ENCODE results near the gene MOB2.

MOB2 gene, protein sequence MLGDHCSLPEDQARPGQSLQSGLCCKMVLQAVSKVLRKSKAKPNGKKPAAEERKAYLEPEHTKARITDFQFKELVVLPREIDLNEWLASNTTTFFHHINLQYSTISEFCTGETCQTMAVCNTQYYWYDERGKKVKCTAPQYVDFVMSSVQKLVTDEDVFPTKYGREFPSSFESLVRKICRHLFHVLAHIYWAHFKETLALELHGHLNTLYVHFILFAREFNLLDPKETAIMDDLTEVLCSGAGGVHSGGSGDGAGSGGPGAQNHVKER

DNA sequence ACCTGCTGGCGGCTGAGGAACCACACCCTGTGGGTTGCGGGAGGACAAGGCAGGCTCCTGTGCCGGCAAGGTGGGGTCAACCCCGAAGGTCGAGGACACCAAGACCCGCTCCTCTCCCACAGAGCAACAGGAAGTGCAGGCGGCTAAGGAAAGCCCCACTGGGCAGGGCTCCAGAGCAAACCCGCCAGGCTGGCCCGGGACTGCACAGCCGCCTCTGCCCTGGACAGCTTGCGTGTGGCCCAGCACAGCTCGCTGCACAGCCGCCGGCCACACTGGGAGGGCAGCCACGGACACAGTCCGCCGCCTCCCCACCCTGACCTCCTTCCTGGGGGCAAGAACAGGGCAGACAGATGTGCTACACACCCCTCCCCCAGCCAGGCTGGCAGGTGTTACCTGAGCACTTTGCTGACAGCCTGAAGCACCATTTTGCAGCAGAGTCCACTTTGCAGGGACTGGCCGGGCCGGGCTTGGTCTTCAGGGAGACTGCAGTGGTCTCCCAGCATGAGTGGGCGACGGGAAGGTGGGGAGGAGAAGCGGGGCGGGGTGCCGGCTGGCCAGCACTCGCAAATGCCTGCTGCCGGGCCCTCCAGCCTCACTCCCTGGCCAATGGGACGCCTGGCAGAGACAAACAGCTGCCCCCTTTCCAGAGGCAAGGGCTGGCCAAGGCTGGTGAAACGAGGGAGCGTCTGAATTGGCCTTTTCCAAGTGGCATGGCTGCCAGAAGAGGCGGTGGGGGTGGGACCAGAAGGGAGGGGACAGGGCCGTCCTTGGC is at the start of gene MOB2:
TSS of gene MOB2 (minus strand) at position 726 of the 772 bp plus-strand sequence. CDS start at position 503, 223 bp downstream.
- no peak for DNase-seq (ENCODE audit: low read depth)
- H3K4me3 ChIP-seq (ENCODE audit: low read length) = no peak within 1 kb of the TSS

DNA sequence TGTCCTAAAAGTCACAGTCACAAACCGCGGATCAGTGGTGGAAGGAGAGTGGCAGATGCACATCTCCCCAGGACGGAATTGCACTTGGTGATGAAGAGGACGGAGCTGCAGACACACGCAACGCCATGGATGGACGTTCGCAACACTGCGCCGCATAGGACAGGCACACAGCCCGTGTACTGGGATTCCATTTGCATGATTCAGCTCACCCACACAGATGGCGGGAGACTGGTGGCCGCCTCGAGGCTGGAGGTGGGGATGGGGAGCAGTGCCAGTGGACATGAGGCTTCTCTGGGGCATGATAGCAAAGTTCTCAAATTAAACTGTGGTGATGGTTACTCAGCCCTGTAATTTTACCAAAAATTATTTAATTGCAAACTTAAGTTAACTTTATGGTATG is 48.1 kb upstream of the MOB2 start:
- DNase-seq (ENCODE audit: low read depth) = no peak
- TF ChIP-seq, protein P1, sequence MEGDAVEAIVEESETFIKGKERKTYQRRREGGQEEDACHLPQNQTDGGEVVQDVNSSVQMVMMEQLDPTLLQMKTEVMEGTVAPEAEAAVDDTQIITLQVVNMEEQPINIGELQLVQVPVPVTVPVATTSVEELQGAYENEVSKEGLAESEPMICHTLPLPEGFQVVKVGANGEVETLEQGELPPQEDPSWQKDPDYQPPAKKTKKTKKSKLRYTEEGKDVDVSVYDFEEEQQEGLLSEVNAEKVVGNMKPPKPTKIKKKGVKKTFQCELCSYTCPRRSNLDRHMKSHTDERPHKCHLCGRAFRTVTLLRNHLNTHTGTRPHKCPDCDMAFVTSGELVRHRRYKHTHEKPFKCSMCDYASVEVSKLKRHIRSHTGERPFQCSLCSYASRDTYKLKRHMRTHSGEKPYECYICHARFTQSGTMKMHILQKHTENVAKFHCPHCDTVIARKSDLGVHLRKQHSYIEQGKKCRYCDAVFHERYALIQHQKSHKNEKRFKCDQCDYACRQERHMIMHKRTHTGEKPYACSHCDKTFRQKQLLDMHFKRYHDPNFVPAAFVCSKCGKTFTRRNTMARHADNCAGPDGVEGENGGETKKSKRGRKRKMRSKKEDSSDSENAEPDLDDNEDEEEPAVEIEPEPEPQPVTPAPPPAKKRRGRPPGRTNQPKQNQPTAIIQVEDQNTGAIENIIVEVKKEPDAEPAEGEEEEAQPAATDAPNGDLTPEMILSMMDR (conservative IDR thresholded peaks at IDR 0.05; ENCODE audit: low read depth, low read length) = no peak
- no peak overlapping the region for H3K4me3 ChIP-seq (ENCODE audit: low read length)

More for the DNA sequence above, at the start of gene MOB2:
- TF ChIP-seq, protein P1 (conservative IDR thresholded peaks at IDR 0.05; ENCODE audit: low read depth, low read length) = no peak

DNA sequence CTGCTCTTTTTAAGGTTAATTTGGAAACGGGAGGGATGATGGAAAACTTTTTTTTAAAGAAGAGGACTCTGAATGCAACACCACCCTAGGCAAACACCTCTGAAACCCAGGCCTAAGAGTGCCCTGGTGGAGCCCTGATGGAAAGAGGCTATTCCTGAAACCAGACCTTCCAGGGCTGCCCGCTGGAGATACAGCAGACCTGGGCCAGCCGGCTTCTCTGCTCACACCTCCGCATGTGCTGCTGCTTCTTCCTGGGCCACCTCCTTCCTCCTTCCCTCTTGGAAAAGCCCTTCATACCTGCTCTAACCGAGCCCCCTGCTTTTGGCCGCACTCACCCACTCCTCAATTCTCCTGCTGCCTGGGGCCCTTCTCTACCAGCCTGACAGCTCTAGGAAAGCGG is 47.6 kb upstream of the MOB2 start:
- TF ChIP-seq, protein P1 (conservative IDR thresholded peaks at IDR 0.05; ENCODE audit: low read depth, low read length) = no peak
- no peak for DNase-seq (ENCODE audit: low read depth)
- no peak overlapping the region for H3K4me3 ChIP-seq (ENCODE audit: low read length)

DNA sequence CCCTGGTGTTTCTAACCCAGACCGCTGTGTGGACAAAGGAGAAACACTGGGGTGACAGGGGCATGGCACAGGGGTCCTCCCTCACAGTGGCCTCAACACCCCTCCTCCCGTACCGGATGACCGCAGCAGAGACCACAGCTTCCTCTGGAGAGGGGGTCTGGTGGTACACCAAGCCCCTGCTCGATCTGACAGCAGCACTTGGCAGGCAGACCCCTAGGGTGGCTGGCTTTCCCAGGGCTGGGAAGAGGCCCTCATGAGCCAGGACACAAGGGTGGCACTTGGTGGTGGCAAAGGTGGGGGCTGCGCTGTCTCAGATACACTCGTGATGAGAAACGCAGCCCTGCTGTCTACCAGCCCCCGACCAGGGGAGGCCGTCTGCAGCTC is 46.8 kb upstream of the MOB2 start:
- H3K4me3 ChIP-seq (ENCODE audit: low read length) = no peak overlapping the region
- DNase-seq (ENCODE audit: low read depth) = no peak
- TF ChIP-seq, protein P1 (conservative IDR thresholded peaks at IDR 0.05; ENCODE audit: low read depth, low read length) = no peak

DNA sequence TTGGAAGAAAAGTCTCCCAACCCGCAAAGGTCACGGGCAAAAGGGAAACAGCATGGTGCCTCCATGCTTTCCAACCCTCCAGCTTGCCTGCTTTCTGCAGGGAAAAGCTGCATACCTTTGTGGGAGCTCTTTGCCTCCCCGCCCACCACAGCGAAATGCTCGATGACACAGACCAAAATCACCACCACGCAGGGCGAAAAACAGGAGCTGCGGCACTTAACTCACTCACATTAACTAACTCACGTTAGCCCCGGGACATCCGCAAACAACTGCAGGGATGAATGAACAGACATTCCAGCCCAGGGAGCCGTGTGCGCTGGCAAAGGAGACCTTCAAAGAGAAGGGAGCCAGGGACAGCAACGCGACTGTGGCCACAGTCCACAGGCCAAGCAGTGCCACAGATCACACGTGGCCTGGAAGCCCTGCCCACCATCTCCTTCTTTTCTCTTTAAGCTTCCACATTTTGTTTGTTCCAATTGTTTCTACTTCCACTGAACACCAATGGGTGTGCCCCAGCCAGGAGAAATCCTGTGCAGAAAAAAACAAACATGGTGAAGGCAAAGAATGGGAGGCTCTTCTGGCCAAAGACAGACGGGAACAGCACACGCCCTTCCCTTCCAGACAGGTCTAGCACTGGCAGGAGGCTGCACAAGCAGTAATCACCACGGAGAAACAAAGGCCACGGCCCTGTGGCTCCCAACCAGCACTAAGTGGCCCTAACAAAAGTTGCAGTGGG is 46.2 kb upstream of the MOB2 start:
- no peak overlapping the region for H3K4me3 ChIP-seq (ENCODE audit: low read length)
- DNase-seq (ENCODE audit: low read depth) = no peak
- TF ChIP-seq, protein P1 (conservative IDR thresholded peaks at IDR 0.05; ENCODE audit: low read depth, low read length) = no peak

DNA sequence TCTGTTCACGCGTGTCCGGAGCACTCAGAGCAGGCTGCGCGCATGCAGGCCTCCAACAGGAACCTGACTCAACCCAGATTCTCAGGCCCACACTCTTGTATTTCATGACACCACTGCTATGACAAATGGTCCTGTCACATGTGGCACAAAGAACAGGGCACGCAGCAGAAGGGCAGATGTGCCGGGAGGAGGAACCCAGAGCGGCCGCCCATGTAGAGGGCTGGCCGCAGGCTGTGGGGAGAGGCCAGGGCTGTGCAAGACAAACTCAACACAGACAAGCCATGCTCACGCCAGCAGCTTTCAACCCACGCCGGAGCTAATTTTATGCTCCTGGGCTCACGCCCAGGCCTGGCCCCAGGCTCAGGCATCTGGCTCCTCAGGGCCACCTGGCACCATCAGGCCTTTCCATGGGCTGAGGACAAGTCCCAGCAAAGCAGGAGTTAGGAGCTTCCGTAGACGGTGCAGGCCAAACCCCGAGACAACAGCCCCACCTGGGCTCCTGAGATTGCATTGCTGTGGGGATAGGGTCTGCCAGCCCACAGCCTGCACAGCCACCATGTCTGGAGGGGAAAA is 45.5 kb upstream of the MOB2 start:
- DNase-seq (ENCODE audit: low read depth) = no peak
- TF ChIP-seq, protein P1 (conservative IDR thresholded peaks at IDR 0.05; ENCODE audit: low read depth, low read length) = no peak
- H3K4me3 ChIP-seq (ENCODE audit: low read length) = no peak overlapping the region
